ENCODE data around the gene CST9L. TPM values are rescaled to one million over a fixed set of nuclear protein-coding genes. Genes with fewer than 3 reads are reported as not detected.

The CST9L gene
- total RNA-seq, 1 experiment from 2014 or later: not detected

DNA sequence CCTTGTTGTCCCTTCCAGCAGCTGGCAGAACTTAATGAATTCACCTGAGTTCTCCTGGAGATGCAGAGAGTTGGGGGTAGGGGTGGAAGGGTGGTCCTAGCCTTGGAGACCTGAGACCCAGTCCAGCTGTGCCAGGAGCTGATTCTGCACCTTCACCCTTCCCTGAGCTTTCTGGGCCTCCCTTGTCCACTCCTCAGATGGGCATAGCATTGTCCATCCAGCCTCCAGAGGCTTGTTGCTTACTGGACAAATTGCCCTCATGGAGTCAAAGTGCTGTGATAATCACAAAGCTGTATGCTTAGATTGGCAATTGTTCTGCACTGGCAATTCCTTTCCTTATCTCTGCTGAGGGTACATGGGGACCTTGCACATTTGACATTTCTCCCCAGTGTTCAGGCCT, 16.5 kb downstream of the CST9L start:
- no peaks in the 10 kb centered on the region for H3K79me2 ChIP-seq (ENCODE audit: low read length)
- H3K9me2 ChIP-seq (replicated peaks; ENCODE audit: low read length): no peaks in the 10 kb centered on the region
- no peak overlapping the region for H2AFZ ChIP-seq (ENCODE audit: low read length)
- ChIA-PET CTCF (no interaction called here), POLR2A (ENCODE audit: unreplicated experiment) (no interaction called here)
- no peak overlapping the region for H3K4me3 ChIP-seq (ENCODE audit: low read length)
- no peak for DNase-seq
- intact Hi-C loops (cut with micrococcal nuclease): no loop called here
- no peaks in the 10 kb centered on the region for H3K4me1 ChIP-seq (ENCODE audit: insufficient read depth, low read length)
- no peak overlapping the region for H3K4me2 ChIP-seq (ENCODE audit: low read length)
- TF ChIP-seq, protein P1, sequence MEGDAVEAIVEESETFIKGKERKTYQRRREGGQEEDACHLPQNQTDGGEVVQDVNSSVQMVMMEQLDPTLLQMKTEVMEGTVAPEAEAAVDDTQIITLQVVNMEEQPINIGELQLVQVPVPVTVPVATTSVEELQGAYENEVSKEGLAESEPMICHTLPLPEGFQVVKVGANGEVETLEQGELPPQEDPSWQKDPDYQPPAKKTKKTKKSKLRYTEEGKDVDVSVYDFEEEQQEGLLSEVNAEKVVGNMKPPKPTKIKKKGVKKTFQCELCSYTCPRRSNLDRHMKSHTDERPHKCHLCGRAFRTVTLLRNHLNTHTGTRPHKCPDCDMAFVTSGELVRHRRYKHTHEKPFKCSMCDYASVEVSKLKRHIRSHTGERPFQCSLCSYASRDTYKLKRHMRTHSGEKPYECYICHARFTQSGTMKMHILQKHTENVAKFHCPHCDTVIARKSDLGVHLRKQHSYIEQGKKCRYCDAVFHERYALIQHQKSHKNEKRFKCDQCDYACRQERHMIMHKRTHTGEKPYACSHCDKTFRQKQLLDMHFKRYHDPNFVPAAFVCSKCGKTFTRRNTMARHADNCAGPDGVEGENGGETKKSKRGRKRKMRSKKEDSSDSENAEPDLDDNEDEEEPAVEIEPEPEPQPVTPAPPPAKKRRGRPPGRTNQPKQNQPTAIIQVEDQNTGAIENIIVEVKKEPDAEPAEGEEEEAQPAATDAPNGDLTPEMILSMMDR (conservative IDR thresholded peaks at IDR 0.05; ENCODE audit: low read depth, low read length): no peak
- TF ChIP-seq EZH2 (IDR thresholded peaks at IDR 0.05; ENCODE audit: low read length, unreplicated experiment) (no peak), EZH2phosphoT487 (IDR thresholded peaks at IDR 0.05; ENCODE audit: borderline replicate concordance, low read length) (no peak)
- H3K36me3 ChIP-seq (ENCODE audit: low read depth, low read length): no peaks in the 10 kb centered on the region
- H3K27ac ChIP-seq (ENCODE audit: low read length): no peak overlapping the region
- ATAC-seq: no peak
- no TSS peak for BruUV-seq (replicated peaks)
- no peak overlapping the region for H3K9ac ChIP-seq (ENCODE audit: low read length)
- H3F3A ChIP-seq (ENCODE audit: low read length, unreplicated experiment): no peaks in the 10 kb centered on the region
- peaks cover 73% of the 10 kb centered on the region for H3K27me3 ChIP-seq (ENCODE audit: low read length)
- no peaks in the 10 kb centered on the region for H3K9me3 ChIP-seq (ENCODE audit: low read length)
- H4K20me1 ChIP-seq (ENCODE audit: low read length): no peaks in the 10 kb centered on the region

DNA sequence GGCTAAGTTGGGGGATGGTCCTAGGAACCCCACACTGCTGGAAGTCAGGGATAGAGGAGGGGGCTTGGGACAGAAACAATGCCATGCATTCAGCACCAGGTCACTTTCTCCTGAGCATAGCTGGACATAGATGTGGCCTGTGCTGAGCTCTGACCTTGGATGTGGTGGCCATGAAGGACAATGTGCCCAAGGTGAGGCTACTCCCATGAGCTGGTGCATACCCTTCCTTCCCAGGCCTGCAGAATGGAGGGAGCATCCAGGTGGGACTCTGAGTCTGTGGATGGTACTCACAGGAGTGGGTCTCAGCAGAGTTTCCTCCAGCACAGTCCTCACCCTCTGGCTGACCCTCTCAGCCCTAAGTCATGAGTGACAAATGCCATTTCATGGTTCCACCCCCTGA, 16.9 kb downstream of the CST9L start:
- no peaks in the 10 kb centered on the region for H3K4me1 ChIP-seq (ENCODE audit: insufficient read depth, low read length)
- no peaks in the 10 kb centered on the region for H3K79me2 ChIP-seq (ENCODE audit: low read length)
- POLR2A ChIA-PET (ENCODE audit: unreplicated experiment): no interaction called here
- ATAC-seq (no peak), DNase-seq (no peak)
- peaks cover 73% of the 10 kb centered on the region for H3K27me3 ChIP-seq (ENCODE audit: low read length)
- no peaks in the 10 kb centered on the region for H3F3A ChIP-seq (ENCODE audit: low read length, unreplicated experiment)
- TF ChIP-seq EZH2phosphoT487 (IDR thresholded peaks at IDR 0.05; ENCODE audit: borderline replicate concordance, low read length): no peak
- CTCF ChIA-PET: no interaction called here
- H3K36me3 ChIP-seq (ENCODE audit: low read depth, low read length): no peaks in the 10 kb centered on the region
- H3K4me3 ChIP-seq (ENCODE audit: low read length): no peak overlapping the region
- no peak overlapping the region for H3K27ac ChIP-seq (ENCODE audit: low read length)
- intact Hi-C loops (cut with micrococcal nuclease): no loop called here
- no peaks in the 10 kb centered on the region for H3K9me3 ChIP-seq (ENCODE audit: low read length)
- no peak overlapping the region for H3K9ac ChIP-seq (ENCODE audit: low read length)
- no peaks in the 10 kb centered on the region for H3K9me2 ChIP-seq (replicated peaks; ENCODE audit: low read length)
- H3K4me2 ChIP-seq (ENCODE audit: low read length): no peak overlapping the region
- BruUV-seq (replicated peaks): no TSS peak
- no peaks in the 10 kb centered on the region for H4K20me1 ChIP-seq (ENCODE audit: low read length)
- no peak overlapping the region for H2AFZ ChIP-seq (ENCODE audit: low read length)

DNA sequence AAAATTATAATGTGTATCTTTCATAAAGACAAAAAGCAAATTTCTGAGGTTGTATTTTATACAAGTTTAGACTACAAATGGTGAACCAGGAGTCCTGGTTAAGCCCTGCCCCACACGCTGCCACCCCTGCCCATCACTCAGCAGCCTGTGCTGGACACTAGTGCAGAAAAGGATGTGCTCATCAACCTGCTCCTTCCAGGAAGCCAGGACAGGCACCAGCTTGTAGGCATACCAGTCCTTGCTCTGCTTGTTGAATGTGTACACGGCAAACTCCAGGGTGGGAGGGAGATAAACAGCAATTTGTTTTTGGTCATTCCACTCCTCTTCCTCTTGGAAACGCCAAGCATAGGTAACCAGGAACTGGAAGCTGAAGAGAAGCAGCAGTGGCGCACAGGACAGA, 18.1 kb downstream of the CST9L start:
- no peak for ATAC-seq
- Histone ChIP-seq H2AFZ (ENCODE audit: low read length) (no peak overlapping the region), H3K4me1 (ENCODE audit: insufficient read depth, low read length) (no peaks in the 10 kb centered on the region), H3K9me3 (ENCODE audit: low read length) (no peaks in the 10 kb centered on the region), H4K20me1 (ENCODE audit: low read length) (no peaks in the 10 kb centered on the region), H3K4me3 (ENCODE audit: low read length) (no peak overlapping the region), H3K36me3 (ENCODE audit: low read depth, low read length) (no peaks in the 10 kb centered on the region), H3K9ac (ENCODE audit: low read length) (no peak overlapping the region), H3F3A (ENCODE audit: low read length, unreplicated experiment) (no peaks in the 10 kb centered on the region), H3K9me2 (replicated peaks; ENCODE audit: low read length) (no peaks in the 10 kb centered on the region), H3K27ac (ENCODE audit: low read length) (no peak overlapping the region), H3K4me2 (ENCODE audit: low read length) (no peak overlapping the region), H3K79me2 (ENCODE audit: low read length) (no peaks in the 10 kb centered on the region), H3K27me3 (ENCODE audit: low read length) (peaks cover 62% of the 10 kb centered on the region)
- no TSS peak for BruUV-seq (replicated peaks)
- TF ChIP-seq EZH2phosphoT487 (IDR thresholded peaks at IDR 0.05; ENCODE audit: borderline replicate concordance, low read length): no peak
- TF ChIP-seq EZH2 (IDR thresholded peaks at IDR 0.05; ENCODE audit: low read length, unreplicated experiment): no peak
- TF ChIP-seq, protein P1 (conservative IDR thresholded peaks at IDR 0.05; ENCODE audit: low read depth, low read length): no peak
- ChIA-PET POLR2A (ENCODE audit: unreplicated experiment) (no interaction called here), CTCF (no interaction called here)
- intact Hi-C loops (cut with micrococcal nuclease): no loop called here
- no peak for DNase-seq

Measured in PC-3 (cell line).